Measurements from ENCODE around the gene SLC2A9.

DNA sequence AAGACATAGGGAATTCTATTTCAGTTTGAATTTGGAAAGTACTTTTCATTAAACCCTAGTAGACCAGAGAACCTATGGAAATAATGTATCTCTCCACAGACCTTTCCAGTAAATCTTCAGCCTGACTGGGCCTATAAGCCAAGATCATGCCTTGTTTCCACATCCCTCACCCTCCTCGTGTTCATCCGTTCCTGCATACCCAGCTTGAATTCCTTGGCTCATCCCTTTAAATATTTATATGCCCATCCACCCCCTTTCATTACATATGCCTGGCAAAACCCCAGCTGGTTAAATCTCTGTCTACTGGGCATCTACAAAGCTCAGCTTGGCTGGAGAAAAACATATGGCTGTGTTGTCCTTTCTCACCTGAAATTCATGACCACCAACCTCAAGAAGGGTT is 32.4 kb downstream of the SLC2A9 start:
- TF ChIP-seq CHD2 (IDR thresholded peaks at IDR 0.05; ENCODE audit: low read length): no peak
- no peak for TF ChIP-seq EP300 (IDR thresholded peaks at IDR 0.05; ENCODE audit: borderline replicate concordance in 1 of 2, low read depth in 2 of 2, low read length in 2 of 2)
- no peak for TF ChIP-seq POLR2A (IDR thresholded peaks at IDR 0.05; ENCODE audit: control extremely low read depth in 1 of 2, low read depth in 2 of 2, low read length in 2 of 2)
- no peak for TF ChIP-seq CHD1 (IDR thresholded peaks at IDR 0.05; ENCODE audit: low read depth, low read length)
- no peak for TF ChIP-seq RBBP5 (IDR thresholded peaks at IDR 0.05; ENCODE audit: borderline replicate concordance, low read depth, low read length)
- TF ChIP-seq, protein P1, sequence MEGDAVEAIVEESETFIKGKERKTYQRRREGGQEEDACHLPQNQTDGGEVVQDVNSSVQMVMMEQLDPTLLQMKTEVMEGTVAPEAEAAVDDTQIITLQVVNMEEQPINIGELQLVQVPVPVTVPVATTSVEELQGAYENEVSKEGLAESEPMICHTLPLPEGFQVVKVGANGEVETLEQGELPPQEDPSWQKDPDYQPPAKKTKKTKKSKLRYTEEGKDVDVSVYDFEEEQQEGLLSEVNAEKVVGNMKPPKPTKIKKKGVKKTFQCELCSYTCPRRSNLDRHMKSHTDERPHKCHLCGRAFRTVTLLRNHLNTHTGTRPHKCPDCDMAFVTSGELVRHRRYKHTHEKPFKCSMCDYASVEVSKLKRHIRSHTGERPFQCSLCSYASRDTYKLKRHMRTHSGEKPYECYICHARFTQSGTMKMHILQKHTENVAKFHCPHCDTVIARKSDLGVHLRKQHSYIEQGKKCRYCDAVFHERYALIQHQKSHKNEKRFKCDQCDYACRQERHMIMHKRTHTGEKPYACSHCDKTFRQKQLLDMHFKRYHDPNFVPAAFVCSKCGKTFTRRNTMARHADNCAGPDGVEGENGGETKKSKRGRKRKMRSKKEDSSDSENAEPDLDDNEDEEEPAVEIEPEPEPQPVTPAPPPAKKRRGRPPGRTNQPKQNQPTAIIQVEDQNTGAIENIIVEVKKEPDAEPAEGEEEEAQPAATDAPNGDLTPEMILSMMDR (IDR thresholded peaks at IDR 0.05; ENCODE audit: control extremely low read depth in 1 of 3, insufficient read depth in 1 of 3, low read depth in 1 of 3, low read length in 3 of 3): no peak
- TF ChIP-seq PHF8 (conservative IDR thresholded peaks at IDR 0.05; ENCODE audit: low read depth, low read length): no peak
- no peak for TF ChIP-seq SP2 (IDR thresholded peaks at IDR 0.05; ENCODE audit: low read length)
